ENCODE results near the gene GPR137B.
"Not testable (repeated sequence)": the region's sequence is repeated elsewhere in the genome, so short reads cannot be mapped to it uniquely, and the experiment has no call there.

GPR137B gene

GRCh38 chr1:236147521-236148469 is 5.5 kb downstream of the GPR137B start:
- Mint-ChIP-seq H3K4me1 (ENCODE audit: low read depth) (peaks cover 31% of the 10 kb centered on the region), H3K36me3 (ENCODE audit: low read depth) (peaks cover 13% of the 10 kb centered on the region), H3K4me3 (no peak overlapping the region), H3K27ac (no peak overlapping the region), H3K27me3 (peaks cover 4% of the 10 kb centered on the region), H3K9me3 (no peaks in the 10 kb centered on the region)

- H3K36me3 Mint-ChIP-seq (ENCODE audit: low read depth), result peaks cover 13% of the 10 kb centered on the region
- no peak overlapping the region for H3K27ac Mint-ChIP-seq
- peaks cover 27% of the 10 kb centered on the region for H3K4me1 Mint-ChIP-seq (ENCODE audit: low read depth)
- H3K27me3 Mint-ChIP-seq, result peaks cover 3% of the 10 kb centered on the region
- H3K4me3 Mint-ChIP-seq, result no peak overlapping the region
- no peaks in the 10 kb centered on the region for H3K9me3 Mint-ChIP-seq
These were observed 6.1 kb downstream of the GPR137B start for GRCh38 chr1:236148470-236148845.

- H3K4me1 Mint-ChIP-seq (ENCODE audit: low read depth), result peaks cover 21% of the 10 kb centered on the region
- peaks cover 10% of the 10 kb centered on the region for H3K36me3 Mint-ChIP-seq (ENCODE audit: low read depth)
These were observed 6.8 kb downstream of the GPR137B start for GRCh38 chr1:236149003-236149595.

GRCh38 chr1:236149696-236150228 is 7.4 kb downstream of the GPR137B start:
- H3K27me3 Mint-ChIP-seq, result no peaks in the 10 kb centered on the region
- no peak overlapping the region for H3K27ac Mint-ChIP-seq

More at GRCh38 chr1:236149003-236149595, 6.8 kb downstream of the GPR137B start:
- Mint-ChIP-seq H3K4me3 (no peak overlapping the region), H3K9me3 (no peaks in the 10 kb centered on the region), H3K27me3 (no peaks in the 10 kb centered on the region), H3K27ac (no peak overlapping the region)

GRCh38 chr1:236150311-236150955 is 8.1 kb downstream of the GPR137B start:
- H3K9me3 Mint-ChIP-seq, result no peaks in the 10 kb centered on the region
- H3K4me1 Mint-ChIP-seq (ENCODE audit: low read depth), result peaks cover 11% of the 10 kb centered on the region
- no peaks in the 10 kb centered on the region for H3K27me3 Mint-ChIP-seq
- H3K36me3 Mint-ChIP-seq (ENCODE audit: low read depth), result peaks cover 7% of the 10 kb centered on the region
- no peak overlapping the region for H3K27ac Mint-ChIP-seq
- H3K4me3 Mint-ChIP-seq, result no peak overlapping the region

More at GRCh38 chr1:236149696-236150228, 7.4 kb downstream of the GPR137B start:
- Mint-ChIP-seq H3K36me3 (ENCODE audit: low read depth) (peaks cover 7% of the 10 kb centered on the region), H3K9me3 (no peaks in the 10 kb centered on the region), H3K4me3 (no peak overlapping the region), H3K4me1 (ENCODE audit: low read depth) (peaks cover 14% of the 10 kb centered on the region)

GRCh38 chr1:236150986-236151385 is 8.6 kb downstream of the GPR137B start:
- H3K4me1 Mint-ChIP-seq (ENCODE audit: low read depth), result peaks cover 15% of the 10 kb centered on the region
- H3K27ac Mint-ChIP-seq, result no peak overlapping the region
- H3K27me3 Mint-ChIP-seq, result no peaks in the 10 kb centered on the region
- H3K9me3 Mint-ChIP-seq, result no peaks in the 10 kb centered on the region
- H3K4me3 Mint-ChIP-seq, result no peak overlapping the region
- H3K36me3 Mint-ChIP-seq (ENCODE audit: low read depth), result peaks cover 6% of the 10 kb centered on the region

GRCh38 chr1:236151739-236152424 is 9.5 kb downstream of the GPR137B start:
- H3K27me3 Mint-ChIP-seq, result no peaks in the 10 kb centered on the region
- no peak overlapping the region for H3K4me3 Mint-ChIP-seq
- no peak overlapping the region for H3K27ac Mint-ChIP-seq
- no peaks in the 10 kb centered on the region for H3K36me3 Mint-ChIP-seq (ENCODE audit: low read depth)
- H3K9me3 Mint-ChIP-seq, result no peaks in the 10 kb centered on the region
- H3K4me1 Mint-ChIP-seq (ENCODE audit: low read depth), result peaks cover 22% of the 10 kb centered on the region

GRCh38 chr1:236154126-236154525 is 11.8 kb downstream of the GPR137B start:
- peaks cover 29% of the 10 kb centered on the region for H3K4me1 Mint-ChIP-seq (ENCODE audit: low read depth)
- no peaks in the 10 kb centered on the region for H3K27me3 Mint-ChIP-seq
- no peaks in the 10 kb centered on the region for H3K36me3 Mint-ChIP-seq (ENCODE audit: low read depth)
- H3K27ac Mint-ChIP-seq, result no peak overlapping the region
- no peak overlapping the region for H3K4me3 Mint-ChIP-seq
- no peaks in the 10 kb centered on the region for H3K9me3 Mint-ChIP-seq

- H3K4me3 Mint-ChIP-seq, result no peak overlapping the region
- no peaks in the 10 kb centered on the region for H3K27me3 Mint-ChIP-seq
- no peak overlapping the region for H3K27ac Mint-ChIP-seq
- H3K36me3 Mint-ChIP-seq (ENCODE audit: low read depth), result no peaks in the 10 kb centered on the region
- H3K4me1 Mint-ChIP-seq (ENCODE audit: low read depth), result peaks cover 31% of the 10 kb centered on the region
- no peaks in the 10 kb centered on the region for H3K9me3 Mint-ChIP-seq
These were observed 12.5 kb downstream of the GPR137B start for GRCh38 chr1:236154671-236155398.

- peaks cover 37% of the 10 kb centered on the region for H3K4me1 Mint-ChIP-seq (ENCODE audit: low read depth)
- no peak overlapping the region for H3K27ac Mint-ChIP-seq
- H3K36me3 Mint-ChIP-seq (ENCODE audit: low read depth), result no peaks in the 10 kb centered on the region
- H3K27me3 Mint-ChIP-seq, result no peaks in the 10 kb centered on the region
- H3K9me3 Mint-ChIP-seq, result no peaks in the 10 kb centered on the region
- no peak overlapping the region for H3K4me3 Mint-ChIP-seq
These were observed 13.0 kb downstream of the GPR137B start for GRCh38 chr1:236155399-236155767.

- Mint-ChIP-seq H3K4me1 (ENCODE audit: low read depth) (peaks cover 43% of the 10 kb centered on the region), H3K27ac (no peak overlapping the region), H3K4me3 (no peak overlapping the region)
These were observed 13.6 kb downstream of the GPR137B start for GRCh38 chr1:236155841-236156503.

GRCh38 chr1:236156512-236157208 is 14.3 kb downstream of the GPR137B start:
- Mint-ChIP-seq H3K36me3 (ENCODE audit: low read depth) (peaks cover 12% of the 10 kb centered on the region), H3K4me1 (ENCODE audit: low read depth) (peaks cover 45% of the 10 kb centered on the region), H3K4me3 (no peak overlapping the region), H3K27ac (no peak overlapping the region), H3K9me3 (peaks cover 8% of the 10 kb centered on the region), H3K27me3 (no peaks in the 10 kb centered on the region)

More at GRCh38 chr1:236155841-236156503, 13.6 kb downstream of the GPR137B start:
- peaks cover 6% of the 10 kb centered on the region for H3K36me3 Mint-ChIP-seq (ENCODE audit: low read depth)
- no peaks in the 10 kb centered on the region for H3K27me3 Mint-ChIP-seq
- H3K9me3 Mint-ChIP-seq, result peaks cover under 1% of the 10 kb centered on the region

GRCh38 chr1:236158072-236158471 is 15.7 kb downstream of the GPR137B start:
- H3K27ac Mint-ChIP-seq, H3K27me3 Mint-ChIP-seq, H3K4me3 Mint-ChIP-seq: not testable (repeated sequence)
- H3K36me3 Mint-ChIP-seq (ENCODE audit: low read depth), result peaks cover 20% of the 10 kb centered on the region
- H3K4me1 Mint-ChIP-seq (ENCODE audit: low read depth), result peaks cover 47% of the 10 kb centered on the region
- peaks cover 13% of the 10 kb centered on the region for H3K9me3 Mint-ChIP-seq

Measured in stimulated activated naive CD8-positive, alpha-beta T cell treated with anti-CD3 and anti-CD28 coated beads, Interleukin-15, Interleukin-2, amounts not matched to agents 100 ng/mL and 50 ng/mL, for 24 hours (primary cell).